ENCODE data around the gene MAPKAP1. TPM values are rescaled to one million over a fixed set of nuclear protein-coding genes. Genes with fewer than 3 reads are reported as not detected.

The MAPKAP1 gene
- total RNA-seq, 2 experiments from 2014 or later, result 58.7 to 63.6 TPM

DNA sequence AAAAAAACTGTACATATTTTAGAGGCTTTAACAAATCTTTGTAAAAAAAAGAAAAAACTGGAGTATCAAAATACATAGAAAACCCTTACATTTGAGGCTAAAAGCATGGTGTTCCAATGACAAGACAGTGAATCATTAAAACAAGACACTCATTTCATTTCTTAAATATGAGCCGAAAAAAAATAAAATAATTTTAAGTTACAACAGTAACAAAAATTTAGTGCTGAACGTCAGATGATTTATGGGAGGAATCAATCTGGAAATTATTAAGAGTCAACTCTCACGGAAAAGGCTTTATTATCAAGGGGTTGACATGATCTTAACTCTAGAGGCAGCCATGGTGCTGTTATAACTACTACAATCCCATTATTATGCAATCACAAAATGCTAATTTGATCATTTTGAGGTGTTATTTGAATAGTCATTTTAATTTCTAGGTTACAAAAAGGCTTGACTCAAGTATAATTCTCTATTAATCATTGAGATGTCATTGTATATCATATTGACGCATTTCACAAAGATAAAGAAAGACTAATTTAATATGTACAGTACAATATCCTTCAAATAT is 51.9 kb downstream of the MAPKAP1 start:
- CTCF ChIA-PET, result no interaction called here
- POLR2A ChIA-PET, result no interaction called here
- H3K4me3 Mint-ChIP-seq, result no peak overlapping the region
- no peak for DNase-seq
- no peaks in the 10 kb centered on the region for H3K9me3 Mint-ChIP-seq
- peaks cover 6% of the 10 kb centered on the region for H3K4me1 Mint-ChIP-seq
- H3K27me3 Mint-ChIP-seq, result no peaks in the 10 kb centered on the region
- peaks cover 8% of the 10 kb centered on the region for H3K36me3 Mint-ChIP-seq (ENCODE audit: low read depth)
- H3K27ac Mint-ChIP-seq, result no peak overlapping the region

DNA sequence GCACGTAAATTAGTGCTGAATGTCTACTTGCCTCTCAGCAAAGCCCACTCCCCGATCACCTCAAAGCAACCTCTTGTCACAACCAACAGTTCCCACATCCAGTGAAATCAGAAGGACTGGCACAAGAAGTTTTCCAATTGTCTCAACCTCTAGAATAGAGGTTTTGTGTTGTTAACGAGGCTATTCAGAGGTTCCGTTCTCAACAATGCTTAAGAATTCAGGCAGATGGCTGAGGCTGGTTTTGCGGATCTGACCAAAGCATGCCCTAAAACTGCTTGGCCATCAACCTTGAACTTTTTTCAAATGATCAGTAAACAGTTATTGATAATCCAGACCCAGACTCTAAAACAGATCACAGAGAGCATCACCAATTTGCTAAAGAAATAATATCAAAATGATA is 52.9 kb downstream of the MAPKAP1 start:
- Mint-ChIP-seq H3K4me1 (peaks cover 14% of the 10 kb centered on the region), H3K27ac (no peak overlapping the region), H3K27me3 (no peaks in the 10 kb centered on the region), H3K4me3 (no peak overlapping the region), H3K36me3 (ENCODE audit: low read depth) (peaks cover 15% of the 10 kb centered on the region), H3K9me3 (no peaks in the 10 kb centered on the region)
- POLR2A ChIA-PET, result no interaction called here
- no peak for DNase-seq
- CTCF ChIA-PET, result no interaction called here

DNA sequence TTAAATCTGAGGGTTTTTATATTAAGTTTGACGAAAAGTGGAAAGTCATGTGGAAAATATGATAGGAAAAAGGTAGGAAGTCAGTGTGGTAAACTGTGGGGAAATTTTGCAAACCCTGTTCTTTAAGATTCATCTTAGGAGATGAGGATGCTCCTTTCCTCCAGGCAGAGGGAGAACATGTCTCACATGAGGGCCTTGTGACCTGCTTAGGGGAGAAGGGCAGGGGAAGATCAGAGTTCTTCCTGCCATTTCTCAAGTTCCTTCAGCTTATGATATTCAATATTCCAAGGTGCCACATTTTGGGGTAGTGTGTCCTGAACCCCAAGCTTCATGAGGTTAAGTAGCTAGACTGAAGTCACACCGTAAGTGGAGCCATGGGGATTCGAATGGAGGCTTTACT is 53.7 kb downstream of the MAPKAP1 start:
- POLR2A ChIA-PET, result no interaction called here
- Mint-ChIP-seq H3K27me3 (no peaks in the 10 kb centered on the region), H3K27ac (no peak overlapping the region), H3K36me3 (ENCODE audit: low read depth) (peaks cover 17% of the 10 kb centered on the region), H3K4me3 (no peak overlapping the region), H3K9me3 (no peaks in the 10 kb centered on the region), H3K4me1 (peaks cover 17% of the 10 kb centered on the region)
- CTCF ChIA-PET, result no interaction called here
- DNase-seq, result no peak

DNA sequence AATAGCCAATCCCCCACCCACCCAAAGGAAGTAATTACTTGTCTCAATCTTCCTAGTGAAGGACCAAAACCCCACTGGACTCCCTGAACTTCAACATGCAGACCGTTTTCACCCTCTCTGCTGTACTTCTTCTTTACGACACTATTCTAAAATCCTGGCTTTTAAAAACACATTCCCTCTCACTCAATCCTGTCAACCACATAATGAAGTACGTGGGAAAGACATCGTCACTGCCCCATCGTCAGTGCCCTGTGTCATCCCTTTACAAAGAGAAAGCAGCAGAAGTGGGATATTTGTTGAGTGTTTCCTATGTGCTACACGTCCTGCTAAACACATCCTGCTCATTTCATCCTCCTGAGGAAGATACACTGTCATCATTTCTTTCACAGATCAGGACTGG is 54.2 kb downstream of the MAPKAP1 start:
- H3K4me3 Mint-ChIP-seq, result no peak overlapping the region
- H3K4me1 Mint-ChIP-seq, result peaks cover 20% of the 10 kb centered on the region
- peaks cover 17% of the 10 kb centered on the region for H3K36me3 Mint-ChIP-seq (ENCODE audit: low read depth)
- ChIA-PET POLR2A (no interaction called here), CTCF (no interaction called here)
- H3K27ac Mint-ChIP-seq, result no peak overlapping the region
- no peaks in the 10 kb centered on the region for H3K9me3 Mint-ChIP-seq
- DNase-seq, result no peak
- H3K27me3 Mint-ChIP-seq, result no peaks in the 10 kb centered on the region

DNA sequence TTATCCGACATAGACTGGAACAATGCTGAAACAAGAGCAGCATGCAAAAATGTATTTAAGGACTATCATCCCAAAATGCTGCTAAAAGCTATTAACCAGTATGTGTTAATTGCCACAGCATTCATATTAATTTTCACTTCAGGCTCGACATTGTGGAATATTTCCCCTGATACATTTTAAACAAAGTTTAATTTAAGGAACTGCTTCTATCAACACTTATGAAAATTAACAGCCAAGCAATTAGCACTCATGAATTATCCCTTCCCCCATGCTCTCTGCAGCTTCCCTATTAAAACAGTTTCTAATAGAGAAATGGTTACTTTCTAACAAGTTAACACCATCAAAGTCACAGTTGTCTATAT is 54.8 kb downstream of the MAPKAP1 start:
- CTCF ChIA-PET, result no interaction called here
- no peak for DNase-seq
- Mint-ChIP-seq H3K4me1 (peaks cover 25% of the 10 kb centered on the region), H3K9me3 (no peaks in the 10 kb centered on the region), H3K27me3 (no peaks in the 10 kb centered on the region), H3K27ac (no peak overlapping the region), H3K4me3 (no peak overlapping the region), H3K36me3 (ENCODE audit: low read depth) (peaks cover 22% of the 10 kb centered on the region)
- POLR2A ChIA-PET, result no interaction called here

DNA sequence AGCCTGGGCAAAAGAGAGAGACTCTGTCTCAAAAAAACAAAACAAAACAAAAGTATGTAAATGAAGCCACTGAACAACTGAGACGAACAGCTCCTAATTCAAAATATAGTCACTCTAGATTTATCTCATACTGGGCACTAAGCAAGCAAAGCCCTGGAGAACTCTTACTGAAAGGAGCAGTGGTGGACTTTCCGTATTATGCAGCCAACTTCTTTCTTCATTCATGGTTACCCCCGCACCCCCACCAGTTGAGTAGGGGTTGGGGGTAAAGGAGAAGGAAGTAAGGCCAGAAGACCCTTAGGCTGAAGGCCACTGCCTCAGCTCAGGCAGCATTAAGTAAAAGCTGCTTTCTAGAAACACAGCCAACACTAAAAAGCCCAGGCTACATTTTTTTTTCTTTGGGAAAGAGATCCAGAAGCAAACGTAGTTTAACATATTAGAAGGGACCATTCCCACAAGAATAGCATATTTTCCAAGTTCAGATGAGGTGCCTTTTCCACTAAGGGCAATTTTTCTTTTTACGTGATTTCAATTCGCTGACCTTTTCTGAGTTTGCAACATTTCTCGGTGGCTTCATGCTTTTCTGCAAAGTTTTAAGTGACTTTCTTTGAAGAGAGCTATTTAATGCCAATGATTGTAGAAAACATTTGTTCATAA is 55.3 kb downstream of the MAPKAP1 start:
- Mint-ChIP-seq H3K27me3 (no peaks in the 10 kb centered on the region), H3K36me3 (ENCODE audit: low read depth) (peaks cover 23% of the 10 kb centered on the region), H3K9me3 (no peaks in the 10 kb centered on the region), H3K4me3 (no peak overlapping the region), H3K27ac (no peak overlapping the region), H3K4me1 (peaks cover 30% of the 10 kb centered on the region)
- POLR2A ChIA-PET, result no interaction called here
- DNase-seq, result no peak
- CTCF ChIA-PET, result no interaction called here

DNA sequence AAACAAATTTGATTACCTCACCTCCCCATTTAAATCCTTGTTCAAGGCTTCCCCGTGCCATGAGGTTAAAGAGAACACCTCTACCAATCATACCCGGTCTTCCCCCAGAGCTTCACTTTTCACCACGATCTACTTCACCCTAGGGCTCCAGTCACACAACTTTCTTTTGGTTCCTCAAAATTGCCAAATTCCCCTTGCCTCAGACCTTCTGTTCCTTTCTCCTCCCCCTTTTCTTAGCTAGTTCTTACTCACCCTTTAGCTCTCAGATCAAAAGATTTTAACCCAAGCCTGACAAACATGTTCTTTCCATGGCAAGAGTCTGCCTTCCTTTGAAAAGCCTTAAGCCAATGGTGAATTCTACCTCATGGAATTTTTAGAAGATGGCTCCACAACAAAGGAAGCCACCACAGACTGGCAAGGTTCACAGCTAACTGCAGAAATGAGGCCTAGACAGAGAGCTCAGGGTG is 56.7 kb downstream of the MAPKAP1 start:
- ChIA-PET CTCF (interaction anchor here (0.7 to 1.2 kb wide), 4 partner anchors 13 to 590 kb away, joined by 3 to 4 read pairs (median 3); no protein-coding TSS in a partner anchor), POLR2A (no interaction called here)
- no peaks in the 10 kb centered on the region for H3K9me3 Mint-ChIP-seq
- peaks cover 41% of the 10 kb centered on the region for H3K4me1 Mint-ChIP-seq
- H3K4me3 Mint-ChIP-seq, result no peak overlapping the region
- no peaks in the 10 kb centered on the region for H3K27me3 Mint-ChIP-seq
- H3K27ac Mint-ChIP-seq, result no peak overlapping the region
- peaks cover 21% of the 10 kb centered on the region for H3K36me3 Mint-ChIP-seq (ENCODE audit: low read depth)
- no peak for DNase-seq

DNA sequence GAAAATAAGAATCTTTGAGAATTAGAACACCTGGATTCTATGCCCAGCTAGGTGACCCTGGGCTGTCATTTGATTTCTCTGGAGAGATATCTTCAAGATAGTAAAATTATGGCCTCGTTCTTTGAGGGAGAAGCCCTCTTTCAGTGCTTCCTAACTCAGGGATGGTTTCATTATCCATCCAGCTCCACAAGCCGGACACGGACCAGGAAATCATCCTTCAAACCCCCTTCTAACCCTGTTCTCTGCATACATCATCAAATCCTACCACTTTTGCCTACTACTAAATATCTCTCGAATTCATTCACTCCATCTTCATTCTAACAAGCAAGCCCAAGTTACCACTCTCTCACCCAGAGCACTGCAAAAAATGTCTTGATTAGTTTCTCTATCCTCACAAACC is 57.2 kb downstream of the MAPKAP1 start:
- Mint-ChIP-seq H3K4me1 (peaks cover 45% of the 10 kb centered on the region), H3K9me3 (no peaks in the 10 kb centered on the region), H3K27me3 (no peaks in the 10 kb centered on the region), H3K4me3 (no peak overlapping the region), H3K27ac (no peak overlapping the region), H3K36me3 (ENCODE audit: low read depth) (peaks cover 21% of the 10 kb centered on the region)
- POLR2A ChIA-PET, result no interaction called here
- no peak for DNase-seq
- CTCF ChIA-PET, result interaction anchor here (0.7 to 1.2 kb wide), 3 partner anchors 14 to 591 kb away, joined by 3 to 4 read pairs (median 3); no protein-coding TSS in a partner anchor

DNA sequence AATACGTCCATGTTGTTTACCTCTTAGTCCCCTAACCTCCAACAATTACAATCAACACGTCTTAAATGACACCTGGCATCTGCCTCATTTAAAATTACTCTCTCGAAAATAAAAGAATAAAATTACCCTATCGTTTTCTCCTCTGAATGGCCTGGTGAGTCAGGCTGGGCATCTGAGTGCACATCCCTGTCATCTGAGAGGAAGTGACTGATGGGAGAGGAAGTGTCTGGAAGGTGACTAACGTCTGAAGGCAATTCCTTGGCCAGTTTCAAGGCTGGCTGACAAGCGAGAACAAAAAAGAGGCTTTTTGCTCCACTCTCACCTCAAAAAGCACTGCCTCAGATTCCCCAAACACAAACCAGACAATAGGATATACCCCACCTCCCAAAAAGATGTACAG is 57.7 kb downstream of the MAPKAP1 start:
- Mint-ChIP-seq H3K4me3 (no peak overlapping the region), H3K9me3 (no peaks in the 10 kb centered on the region), H3K27me3 (no peaks in the 10 kb centered on the region), H3K36me3 (ENCODE audit: low read depth) (peaks cover 21% of the 10 kb centered on the region), H3K27ac (no peak overlapping the region), H3K4me1 (peaks cover 49% of the 10 kb centered on the region)
- ChIA-PET POLR2A (no interaction called here), CTCF (interaction anchor here (0.7 to 1.1 kb wide), 2 partner anchors 96 to 591 kb away, joined by 3 to 4 read pairs; no protein-coding TSS in a partner anchor)
- DNase-seq, result no peak

DNA sequence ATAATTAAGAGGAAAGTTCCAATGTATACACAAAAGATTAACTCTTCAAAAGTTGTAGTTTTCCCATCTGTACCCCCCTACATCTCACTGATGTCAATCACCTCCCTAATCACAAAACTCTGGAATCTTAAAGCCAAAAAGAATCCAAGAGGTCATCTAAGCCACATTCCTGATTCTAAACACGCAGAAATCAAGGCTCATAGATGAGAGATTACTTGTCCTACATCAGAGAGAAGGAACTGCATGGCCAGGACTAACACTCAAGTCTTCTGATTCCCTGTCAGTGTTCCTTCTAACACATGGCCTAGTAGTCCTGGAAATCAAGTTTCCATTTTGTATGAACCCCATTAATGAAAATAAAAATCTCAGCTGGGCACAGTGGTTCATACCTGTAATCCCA is 58.7 kb downstream of the MAPKAP1 start:
- Mint-ChIP-seq H3K4me3 (no peak overlapping the region), H3K27me3 (no peaks in the 10 kb centered on the region), H3K9me3 (no peaks in the 10 kb centered on the region), H3K4me1 (peaks cover 49% of the 10 kb centered on the region), H3K27ac (no peak overlapping the region), H3K36me3 (ENCODE audit: low read depth) (peaks cover 21% of the 10 kb centered on the region)
- no peak for DNase-seq
- CTCF ChIA-PET, result interaction anchor here (0.6 kb wide), 1 partner anchor 12 kb away, joined by 3 read pairs; no protein-coding TSS in a partner anchor
- POLR2A ChIA-PET, result no interaction called here

DNA sequence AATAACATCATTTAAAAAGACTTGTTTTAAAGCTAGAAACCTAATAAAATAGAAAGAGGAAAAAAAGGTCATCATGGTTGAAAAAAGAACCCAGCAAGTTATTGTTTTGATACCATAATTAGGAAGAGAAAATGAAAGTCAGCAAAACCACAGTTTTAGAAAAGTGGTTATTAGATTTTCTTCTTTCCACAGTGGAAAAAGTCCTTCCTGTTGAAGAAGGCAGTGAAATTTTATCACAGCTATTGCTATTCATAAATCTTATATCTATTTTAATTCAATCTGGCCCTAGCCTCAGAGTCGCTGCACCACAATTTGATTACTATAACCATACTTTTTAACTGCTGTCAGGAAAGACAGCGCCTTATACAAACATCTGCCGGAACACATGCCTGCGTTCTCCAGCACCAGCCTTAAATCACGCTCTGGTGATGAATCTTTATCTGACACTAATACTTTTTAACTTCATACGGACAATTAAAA is 60.3 kb downstream of the MAPKAP1 start:
- H3K27ac Mint-ChIP-seq, result peak overlapping the region; percentile 75
- peak; percentile 12 for DNase-seq

DNA sequence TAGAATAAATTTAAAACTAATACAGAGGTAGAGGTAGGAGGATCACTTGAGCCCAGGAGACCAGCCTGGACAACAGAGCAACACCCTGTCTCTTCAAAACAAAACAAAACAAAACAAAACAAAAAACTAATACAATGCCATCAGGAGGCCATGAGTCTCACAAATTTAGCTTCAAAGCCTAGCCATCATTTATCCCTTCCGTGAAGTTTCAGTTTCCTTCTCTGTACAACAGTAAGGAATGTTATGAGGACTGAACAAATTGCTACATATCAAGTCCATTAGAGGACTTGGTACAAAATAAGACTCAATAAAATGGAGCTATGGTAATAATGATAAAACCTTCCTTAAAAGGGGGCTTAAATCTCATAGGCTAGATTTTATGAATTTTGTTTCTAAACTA is 60.8 kb downstream of the MAPKAP1 start:
- CTCF ChIA-PET, result interaction anchor here (0.8 to 1.1 kb wide), 3 partner anchors 12 to 922 kb away, joined by 3 read pairs; no protein-coding TSS in a partner anchor
- Mint-ChIP-seq H3K9me3 (no peaks in the 10 kb centered on the region), H3K4me1 (peaks cover 57% of the 10 kb centered on the region), H3K4me3 (peak overlapping the region; percentile 53), H3K36me3 (ENCODE audit: low read depth) (peaks cover 19% of the 10 kb centered on the region), H3K27ac (peak overlapping the region; percentile 75), H3K27me3 (no peaks in the 10 kb centered on the region)
- DNase-seq, result no peak
- POLR2A ChIA-PET, result interaction anchor here (0.6 kb wide), 1 partner anchor 61 kb away, joined by 4 read pairs; the partner anchor contains the start of gene MAPKAP1

More for the DNA sequence above, 60.3 kb downstream of the MAPKAP1 start:
- Mint-ChIP-seq H3K4me3 (peak overlapping the region; percentile 53), H3K27me3 (no peaks in the 10 kb centered on the region), H3K36me3 (ENCODE audit: low read depth) (peaks cover 19% of the 10 kb centered on the region), H3K9me3 (no peaks in the 10 kb centered on the region), H3K4me1 (peaks cover 57% of the 10 kb centered on the region)
- POLR2A ChIA-PET, result interaction anchor here (0.6 kb wide), 1 partner anchor 61 kb away, joined by 4 read pairs; the partner anchor contains the start of gene MAPKAP1
- CTCF ChIA-PET, result interaction anchor here (1.1 kb wide), 2 partner anchors 12 kb away, joined by 3 read pairs; no protein-coding TSS in a partner anchor

DNA sequence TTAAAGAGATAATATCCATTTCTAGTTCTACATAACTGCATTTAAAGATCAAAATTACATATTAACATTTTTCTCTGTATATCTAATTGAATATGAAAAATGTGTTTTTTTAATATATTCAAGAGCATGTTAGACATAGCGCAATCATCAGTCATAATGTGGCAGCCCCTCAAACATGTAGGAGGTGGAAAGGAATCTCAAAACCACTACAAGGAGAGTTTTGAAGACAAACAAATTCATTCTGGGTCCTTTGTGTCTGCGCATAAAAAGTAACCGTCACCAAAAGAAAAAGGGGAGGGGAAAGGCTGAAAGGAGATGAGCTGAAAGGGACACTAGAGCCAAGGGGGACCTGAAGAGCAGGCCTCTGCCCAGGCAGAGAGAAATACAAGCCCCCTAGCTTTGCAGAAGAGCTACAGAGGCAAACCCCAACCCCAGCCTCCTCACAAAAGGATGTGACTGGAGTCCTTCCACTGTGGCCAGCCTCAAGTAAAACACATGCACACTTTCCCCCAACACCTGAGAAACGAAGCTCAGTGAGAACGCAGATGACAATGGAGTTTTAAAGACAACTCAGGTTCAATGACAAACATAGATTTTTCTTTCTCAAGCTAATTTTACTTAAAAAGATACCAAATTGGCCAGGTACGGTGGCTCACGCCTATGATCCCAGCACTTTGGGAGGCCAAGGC is 62.0 kb downstream of the MAPKAP1 start:
- POLR2A ChIA-PET, result no interaction called here
- DNase-seq, result no peak
- H3K9me3 Mint-ChIP-seq, result no peaks in the 10 kb centered on the region
- H3K4me1 Mint-ChIP-seq, result peaks cover 49% of the 10 kb centered on the region
- no peaks in the 10 kb centered on the region for H3K27me3 Mint-ChIP-seq
- CTCF ChIA-PET, result interaction anchor here (0.5 to 0.6 kb wide), 2 partner anchors 275 to 991 kb away, joined by 3 to 6 read pairs; no protein-coding TSS in a partner anchor
- peaks cover 19% of the 10 kb centered on the region for H3K36me3 Mint-ChIP-seq (ENCODE audit: low read depth)
- peak overlapping the region; percentile 5 for H3K27ac Mint-ChIP-seq
- H3K4me3 Mint-ChIP-seq, result no peak overlapping the region

Data from activated CD4-positive, alpha-beta T cell treated with anti-CD3 and anti-CD28 coated beads, Interleukin-2, amount 10 ng/mL, durations not matched to agents 7 days and 5 days (primary cell).